DOHH2 (cell line): Measurements from ENCODE around the gene CORO1C.

ENCODE experiments used
- EZH2phosphoT487 ChIP-seq: fragments of 200-600 bp; sonication (generic); IDR thresholded peaks from 2 replicates; pipeline ENCODE4 v1.6.1; 2017; ENCODE audit warnings: borderline replicate concordance, mild to moderate bottlenecking, antibody characterized with exemption, low read length, moderate library complexity, mixed read lengths
- TF ChIP-seq, protein P1 (sequence below): fragments of 200-600 bp; sonication (generic); IDR thresholded peaks from one replicate; pipeline ENCODE4 v1.5.1; 2014; ENCODE audit warnings: antibody characterized with exemption, mild to moderate bottlenecking, low read depth, low read length; ENCODE audit not compliant: poor library complexity, severe bottlenecking

DNA sequence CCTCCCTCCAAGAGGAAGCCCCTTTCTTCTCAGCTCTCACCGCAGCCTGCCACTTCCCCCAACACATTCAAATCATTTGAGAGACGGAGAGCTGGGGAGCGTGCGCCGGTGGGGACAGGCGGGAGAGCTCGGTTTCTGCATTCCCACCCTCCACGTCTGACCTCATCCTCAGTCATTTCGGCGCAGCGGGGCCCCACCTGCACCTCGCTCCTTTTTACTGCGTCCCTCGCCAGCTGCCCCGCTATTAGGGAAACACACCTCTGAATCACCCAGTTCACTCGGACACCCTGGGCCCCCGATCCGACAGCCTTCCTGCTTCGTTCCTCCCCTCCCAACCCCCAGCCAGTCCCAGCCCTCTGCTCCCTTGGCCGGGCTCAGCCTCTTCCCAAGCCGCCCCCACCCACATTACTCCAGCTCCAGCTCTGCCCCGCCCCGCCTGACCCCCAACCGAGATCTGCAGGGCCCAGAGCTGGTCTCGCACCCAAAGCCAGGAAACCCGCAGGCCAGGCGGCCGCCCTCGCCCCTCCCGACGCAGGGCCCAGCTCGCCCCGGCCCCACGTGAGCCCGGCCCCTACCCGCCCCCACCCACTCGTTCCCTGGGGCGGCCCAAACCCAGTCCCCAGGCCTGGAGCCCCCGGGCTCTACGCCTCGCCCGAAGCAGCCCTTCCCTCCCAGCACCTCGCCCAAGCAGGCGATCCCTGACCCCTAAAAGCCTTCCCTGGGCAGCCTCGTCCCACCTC lies 783 bp downstream of the CORO1C start:
- TF ChIP-seq, protein P1, sequence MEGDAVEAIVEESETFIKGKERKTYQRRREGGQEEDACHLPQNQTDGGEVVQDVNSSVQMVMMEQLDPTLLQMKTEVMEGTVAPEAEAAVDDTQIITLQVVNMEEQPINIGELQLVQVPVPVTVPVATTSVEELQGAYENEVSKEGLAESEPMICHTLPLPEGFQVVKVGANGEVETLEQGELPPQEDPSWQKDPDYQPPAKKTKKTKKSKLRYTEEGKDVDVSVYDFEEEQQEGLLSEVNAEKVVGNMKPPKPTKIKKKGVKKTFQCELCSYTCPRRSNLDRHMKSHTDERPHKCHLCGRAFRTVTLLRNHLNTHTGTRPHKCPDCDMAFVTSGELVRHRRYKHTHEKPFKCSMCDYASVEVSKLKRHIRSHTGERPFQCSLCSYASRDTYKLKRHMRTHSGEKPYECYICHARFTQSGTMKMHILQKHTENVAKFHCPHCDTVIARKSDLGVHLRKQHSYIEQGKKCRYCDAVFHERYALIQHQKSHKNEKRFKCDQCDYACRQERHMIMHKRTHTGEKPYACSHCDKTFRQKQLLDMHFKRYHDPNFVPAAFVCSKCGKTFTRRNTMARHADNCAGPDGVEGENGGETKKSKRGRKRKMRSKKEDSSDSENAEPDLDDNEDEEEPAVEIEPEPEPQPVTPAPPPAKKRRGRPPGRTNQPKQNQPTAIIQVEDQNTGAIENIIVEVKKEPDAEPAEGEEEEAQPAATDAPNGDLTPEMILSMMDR = no peak
- no peak for TF ChIP-seq EZH2phosphoT487
